ENCODE measurements around the gene IMPA2. TPM values are rescaled to one million over a fixed set of nuclear protein-coding genes. Genes with fewer than 3 reads are reported as not detected.
"Not testable (repeated sequence)": the region's sequence is repeated elsewhere in the genome, so short reads cannot be mapped to it uniquely, and the experiment has no call there.

Gene IMPA2
- total and polyA plus RNA-seq, 8 donors = 61.0 to 263 (median 78.6) TPM

- WGBS, 5 donors = 83 to 90% (median 89%) methylated on average over 2 of the region's 2 CpGs
- no peak overlapping the region for H3K4me3 ChIP-seq
- H3K9me3 ChIP-seq = no peaks in the 10 kb centered on the region
- intact Hi-C loops (cut with DNase I; ENCODE audit: low total_unique reads) = loop anchor here (5.0 kb wide), 1 partner anchor 36 kb away; no protein-coding TSS in a partner anchor
- no peak for DNase-seq
- H3K27ac ChIP-seq = no peak overlapping the region
- peaks cover 0 to 2% (median under 1%) of the 10 kb centered on the region in 4 donors for H3K4me1 ChIP-seq
- no peaks in the 10 kb centered on the region for H3K27me3 ChIP-seq
- H3K36me3 ChIP-seq = no peaks in the 10 kb centered on the region
- TF ChIP-seq POLR2AphosphoS5 (IDR thresholded peaks at IDR 0.05) = no peak
- no peak for TF ChIP-seq EP300 (IDR thresholded peaks at IDR 0.05)
- TF ChIP-seq CTCF (IDR thresholded peaks at IDR 0.05) = no peak
- TF ChIP-seq POLR2A (IDR thresholded peaks at IDR 0.05) = no peak
These were observed 40.4 kb upstream of the IMPA2 start for GRCh38 chr18:11940956-11941355.

GRCh38 chr18:11943551-11943950 is 37.8 kb upstream of the IMPA2 start:
- DNase-seq = no peak
- TF ChIP-seq POLR2A (IDR thresholded peaks at IDR 0.05) = no peak
- TF ChIP-seq POLR2AphosphoS5 (IDR thresholded peaks at IDR 0.05) = no peak
- no peak for TF ChIP-seq EP300 (IDR thresholded peaks at IDR 0.05)
- TF ChIP-seq CTCF (IDR thresholded peaks at IDR 0.05) = no peak

GRCh38 chr18:11944252-11944651 is 37.1 kb upstream of the IMPA2 start:
- intact Hi-C loops (cut with DNase I; ENCODE audit: low total_unique reads) = loop anchor here (5.0 kb wide), 1 partner anchor 33 kb away; no protein-coding TSS in a partner anchor
- H3K27me3 ChIP-seq = no peaks in the 10 kb centered on the region
- H3K4me1 ChIP-seq = peaks cover 11 to 30% (median 24%) of the 10 kb centered on the region in 4 donors
- DNase-seq = no peak
- H3K4me3 ChIP-seq = no peak overlapping the region
- no peak for TF ChIP-seq POLR2A (IDR thresholded peaks at IDR 0.05)
- TF ChIP-seq EP300 (IDR thresholded peaks at IDR 0.05) = no peak
- TF ChIP-seq POLR2AphosphoS5 (IDR thresholded peaks at IDR 0.05) = no peak
- no peak for TF ChIP-seq CTCF (IDR thresholded peaks at IDR 0.05)
- no peaks in the 10 kb centered on the region for H3K36me3 ChIP-seq
- H3K9me3 ChIP-seq = no peaks in the 10 kb centered on the region
- no peak overlapping the region for H3K27ac ChIP-seq
- 90 to 95% (median 93%) methylated on average over 4 of the region's 4 CpGs for WGBS, 5 donors

More at GRCh38 chr18:11943551-11943950, 37.8 kb upstream of the IMPA2 start:
- WGBS, 5 donors = 73 to 87% (median 80%) methylated on average over 3 to 6 of the region's 6 CpGs
- Histone ChIP-seq H3K27ac (no peak overlapping the region), H3K36me3 (no peaks in the 10 kb centered on the region), H3K27me3 (no peaks in the 10 kb centered on the region), H3K4me3 (no peak overlapping the region), H3K4me1 (peaks cover 11 to 23% (median 19%) of the 10 kb centered on the region in 4 donors), H3K9me3 (no peaks in the 10 kb centered on the region)
- intact Hi-C loops (cut with DNase I; ENCODE audit: low total_unique reads) = loop anchor here (5.0 kb wide), 1 partner anchor 34 kb away; no protein-coding TSS in a partner anchor

- H3K4me3 ChIP-seq = no peak overlapping the region
- peaks cover 11 to 35% (median 24%) of the 10 kb centered on the region in 4 donors for H3K4me1 ChIP-seq
- no peak overlapping the region for H3K27ac ChIP-seq
- H3K27me3 ChIP-seq = no peaks in the 10 kb centered on the region
- 76 to 89% (median 79%) methylated on average over 5 of the region's 5 CpGs for WGBS, 5 donors
- H3K9me3 ChIP-seq = no peaks in the 10 kb centered on the region
- TF ChIP-seq POLR2AphosphoS5 (IDR thresholded peaks at IDR 0.05) (no peak), POLR2A (IDR thresholded peaks at IDR 0.05) (no peak), EP300 (IDR thresholded peaks at IDR 0.05) (no peak), CTCF (IDR thresholded peaks at IDR 0.05) (no peak)
- no peaks in the 10 kb centered on the region for H3K36me3 ChIP-seq
- no peak for DNase-seq
- intact Hi-C loops (cut with DNase I; ENCODE audit: low total_unique reads) = loop anchor here (5.0 kb wide), 1 partner anchor 33 kb away; no protein-coding TSS in a partner anchor
These were observed 36.5 kb upstream of the IMPA2 start for GRCh38 chr18:11944786-11945185.

GRCh38 chr18:11945834-11946659 is 35.3 kb upstream of the IMPA2 start:
- DNase-seq; H3K9me3 ChIP-seq; H3K27me3 ChIP-seq; H3K36me3 ChIP-seq; intact Hi-C loops (cut with DNase I; ENCODE audit: low total_unique reads); H3K4me3 ChIP-seq: not testable (repeated sequence)
- Histone ChIP-seq H3K27ac (peak overlapping the region in 4 of 5 donors; percentile 91 to 98 (median 95)), H3K4me1 (peaks cover 11 to 35% (median 24%) of the 10 kb centered on the region in 4 donors)
- WGBS, 5 donors = 86 to 93% (median 89%) methylated on average over 20 to 22 of the region's 22 CpGs
